Measurements from ENCODE around the gene FABP7. TPM values are rescaled to one million over a fixed set of nuclear protein-coding genes. Genes with fewer than 3 reads are reported as not detected.

FABP7 gene
- total and polyA plus RNA-seq, 7 donors = 3.7 to 63.6 (median 31.3) TPM

- ATAC-seq (peak; percentile 38 to 75 (median 56)), DNase-seq (no peak)
- WGBS, 3 donors = 32 to 51% (median 36%) methylated on average over 10 of the region's 10 CpGs
- no peak for TF ChIP-seq CTCF (IDR thresholded peaks at IDR 0.05)
- no peaks in the 10 kb centered on the region for H3K9me3 ChIP-seq
- intact Hi-C loops (cut with DNase I) = loop anchor here (5.0 kb wide), 1 partner anchor 34 kb away; the partner anchor contains the start of gene SMPDL3A (in 2 of the 2)
- peak overlapping the region; percentile 54 for H3K27ac ChIP-seq
- H3K27me3 ChIP-seq (ENCODE audit: insufficient read depth in 3 of 3, low read length in 2 of 3) = no peaks in the 10 kb centered on the region
- peak overlapping the region; percentile 61 for H3K4me3 ChIP-seq
- H3K4me1 ChIP-seq = peaks cover 28% of the 10 kb centered on the region
- no peaks in the 10 kb centered on the region for H3K36me3 ChIP-seq (ENCODE audit: insufficient read depth in 1 of 2, low read depth in 1 of 2)
Measured at GRCh38 chr6:122753000-122753687, 26.4 kb upstream of the FABP7 start.

- H3K27ac ChIP-seq = peak overlapping the region; percentile 65
- DNase-seq (no peak), ATAC-seq (peak; percentile 67 to 81 (median 75))
- peaks cover 28% of the 10 kb centered on the region for H3K4me1 ChIP-seq
- no peak for TF ChIP-seq CTCF (IDR thresholded peaks at IDR 0.05)
- intact Hi-C loops (cut with DNase I) = loop anchor here (5.0 kb wide), 1 partner anchor 34 kb away; the partner anchor contains the start of gene SMPDL3A (in 2 of the 2)
- H3K27me3 ChIP-seq (ENCODE audit: insufficient read depth in 3 of 3, low read length in 2 of 3) = no peaks in the 10 kb centered on the region
- no peaks in the 10 kb centered on the region for H3K9me3 ChIP-seq
- no peaks in the 10 kb centered on the region for H3K36me3 ChIP-seq (ENCODE audit: insufficient read depth in 1 of 2, low read depth in 1 of 2)
- 17 to 21% (median 19%) methylated on average over 5 of the region's 5 CpGs for WGBS, 3 donors
- peak overlapping the region; percentile 61 for H3K4me3 ChIP-seq
Measured at GRCh38 chr6:122753688-122754056, 25.8 kb upstream of the FABP7 start.

GRCh38 chr6:122754191-122754731, 25.3 kb upstream of the FABP7 start:
- WGBS, 3 donors = 74 to 79% (median 76%) methylated on average over 5 of the region's 5 CpGs
- DNase-seq (no peak), ATAC-seq (no peak)
- no peaks in the 10 kb centered on the region for H3K36me3 ChIP-seq (ENCODE audit: insufficient read depth in 1 of 2, low read depth in 1 of 2)
- H3K27me3 ChIP-seq (ENCODE audit: insufficient read depth in 3 of 3, low read length in 2 of 3) = no peaks in the 10 kb centered on the region
- peak overlapping the region; percentile 61 for H3K4me3 ChIP-seq
- no peak for TF ChIP-seq CTCF (IDR thresholded peaks at IDR 0.05)
- intact Hi-C loops (cut with DNase I) = loop anchor here (5.0 kb wide), 1 partner anchor 33 kb away; the partner anchor contains the start of gene SMPDL3A (in 2 of the 2)
- H3K27ac ChIP-seq = peak overlapping the region; percentile 65
- H3K4me1 ChIP-seq = peaks cover 26% of the 10 kb centered on the region
- H3K9me3 ChIP-seq = no peaks in the 10 kb centered on the region

- no peak overlapping the region for H3K27ac ChIP-seq
- no peak for DNase-seq
- no peak for TF ChIP-seq CTCF (IDR thresholded peaks at IDR 0.05)
- H3K4me1 ChIP-seq = peaks cover 20% of the 10 kb centered on the region
- no peaks in the 10 kb centered on the region for H3K9me3 ChIP-seq
- no peaks in the 10 kb centered on the region for H3K27me3 ChIP-seq (ENCODE audit: insufficient read depth in 3 of 3, low read length in 2 of 3)
- 79 to 84% (median 82%) methylated on average over 9 of the region's 9 CpGs for WGBS, 3 donors
- no peak for ATAC-seq
- intact Hi-C loops (cut with DNase I) = no loop called here
- no peak overlapping the region for H3K4me3 ChIP-seq
- no peaks in the 10 kb centered on the region for H3K36me3 ChIP-seq (ENCODE audit: insufficient read depth in 1 of 2, low read depth in 1 of 2)
Measured at GRCh38 chr6:122755901-122756300, 23.6 kb upstream of the FABP7 start.
